K562 (cell line): ENCODE data around the gene KDM2A. TPM values are rescaled to one million over a fixed set of nuclear protein-coding genes. Genes with fewer than 3 reads are reported as not detected.

ENCODE experiments used
- KAT8 ChIP-seq: fragments of 450-650 bp; IDR thresholded peaks from 2 replicates; pipeline ENCODE4 v1.6.1; 2016; ENCODE audit warnings: low read depth, mild to moderate bottlenecking
- KHSRP ChIP-seq: fragments of 450-650 bp; IDR thresholded peaks from 2 replicates; pipeline ENCODE4 v1.6.1; 2017
- NEUROD1 ChIP-seq: fragments of 150-350 bp; IDR thresholded peaks from 2 replicates; pipeline ENCODE4 v1.6.1; 2014; ENCODE audit warnings: borderline replicate concordance, low read length, low read depth; ENCODE audit not compliant: partially characterized antibody
- PRPF4 ChIP-seq: fragments of 200-400 bp; formaldehyde crosslinking; IDR thresholded peaks from one replicate; pipeline ENCODE4 v1.6.1; 2017; ENCODE audit warnings: low read length, low read depth, mild to moderate bottlenecking; ENCODE audit not compliant: insufficient read depth, poor library complexity, severe bottlenecking
- SREBF2 ChIP-seq: sonication (generic); formaldehyde crosslinking; IDR thresholded peaks from 2 replicates; pipeline ENCODE4 v1.4.0; 2020; ENCODE audit warnings: mild to moderate bottlenecking, missing genetic modification reagents
- ZNF277 ChIP-seq: fragments of 250-450 bp; sonication (Bioruptor Pico); IDR thresholded peaks from 2 replicates; pipeline ENCODE4 v1.8.0; 2022; ENCODE audit warnings: inconsistent platforms, mild to moderate bottlenecking, moderate library complexity, borderline replicate concordance
- ZNF551 ChIP-seq: fragments of 250-450 bp; sonication (Bioruptor Pico); IDR thresholded peaks from 2 replicates; pipeline ENCODE4 v1.5.0; 2021; ENCODE audit warnings: mild to moderate bottlenecking, moderate library complexity
- polyA plus RNA-seq, 8 experiments: library from polyadenylated mRNA; depleted of rRNA in 4 of 8; stranded (reverse) in 5 of 8; unstranded in 3 of 8; fragments of >200 nt; fragmentation: Nextera tagmentation in 2 of 8; fragmentation: Illumina TruSeq in 1 of 8; extraction: Ambion mirVana in 2 of 8; extraction: Trizol in 1 of 8; gene quantifications; 2 replicates each; pipeline versions ENCODE4 v1.2.1 to v1.2.3, GENCODE V29; 2011 to 2014; ENCODE audit warnings: inconsistent platforms in 1 of 8, missing spikeins in 1 of 8
- total RNA-seq, 7 experiments: library from RNA; depleted of rRNA in 6 of 7; stranded (reverse); fragments of >200 nt in 6 of 7; fragmentation: Illumina TruSeq in 2 of 7; extraction: Trizol in 2 of 7; gene quantifications; 2 replicates each; pipeline versions ENCODE4 v1.2.1 to v1.2.3, GENCODE V29; 2011 to 2021; ENCODE audit warnings: low replicate concordance in 1 of 7
- TF ChIP-seq, protein P1 (sequence below), 2 experiments: fragments of 450-650 bp in 1 of 2; sonication (generic) in 1 of 2; formaldehyde crosslinking in 1 of 2; IDR thresholded peaks; 2 replicates each; pipeline versions ENCODE4 v1.7.1 to v1.9.0; 2016 to 2022; ENCODE audit warnings: inconsistent platforms in 1 of 2, mild to moderate bottlenecking in 1 of 2, missing genetic modification reagents in 1 of 2
- TF ChIP-seq, protein P2 (sequence below): IDR thresholded peaks from 2 replicates; pipeline ENCODE4 v1.6.1; 2012; ENCODE audit warnings: low read depth, low read length, improper control_type of control experiment, borderline replicate concordance
- TF ChIP-seq, protein P3 (sequence below), 2 experiments: IDR thresholded peaks in 1 of 2; conservative IDR thresholded peaks in 1 of 2; 2 replicates each; pipeline ENCODE4 v1.6.1; 2016; ENCODE audit warnings: low read depth in 2 of 2, mild to moderate bottlenecking in 1 of 2, missing compliant biosample characterization in 1 of 2, missing genetic modification characterization in 1 of 2, moderate library complexity in 1 of 2

KDM2A gene
- total and polyA plus RNA-seq, 9 of the 15 experiments (the other 6 are each of a cell fraction or from before 2014, with no cell fraction given): 5.0 to 39.3 (median 21.3) TPM

DNA sequence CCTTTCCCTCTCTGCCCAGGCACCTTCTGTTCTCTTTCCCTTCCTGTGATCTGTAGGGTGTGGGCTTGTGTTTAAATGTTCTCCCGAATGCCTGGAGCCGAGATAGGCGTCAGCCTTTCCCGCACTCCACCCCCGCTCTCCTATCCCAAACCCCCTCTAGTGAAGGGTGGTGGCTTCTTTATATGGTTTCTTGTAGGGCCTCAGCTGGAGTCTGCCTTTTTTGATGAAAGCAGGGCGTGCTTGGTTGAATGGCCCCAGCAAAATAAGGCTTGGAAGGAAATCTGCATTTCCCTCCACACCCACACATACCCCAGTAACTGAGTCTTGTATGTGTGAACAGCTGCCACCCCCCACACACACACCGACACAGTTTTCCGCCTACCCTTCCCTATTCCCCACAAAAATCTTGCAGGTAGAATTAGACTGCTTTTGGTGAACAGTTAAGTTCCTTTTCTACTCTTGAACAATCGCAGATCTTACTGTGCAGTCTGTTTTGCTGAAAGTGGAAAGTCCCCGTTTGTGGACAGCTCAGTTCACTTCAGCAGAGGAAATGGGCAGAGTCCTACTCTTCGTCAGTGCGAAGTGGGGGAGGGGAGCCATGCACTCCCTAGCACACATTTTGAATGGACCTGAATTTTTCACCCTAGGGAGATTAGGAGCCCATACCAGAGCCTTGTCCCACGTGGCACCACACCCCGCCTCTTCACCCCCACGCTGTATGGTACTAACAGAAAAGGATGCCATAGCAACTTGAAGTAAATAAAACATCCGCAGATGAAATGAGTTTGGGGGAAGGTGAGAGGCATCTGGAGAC is 121.7 kb downstream of the KDM2A start (continued):
- TF ChIP-seq, protein P1, sequence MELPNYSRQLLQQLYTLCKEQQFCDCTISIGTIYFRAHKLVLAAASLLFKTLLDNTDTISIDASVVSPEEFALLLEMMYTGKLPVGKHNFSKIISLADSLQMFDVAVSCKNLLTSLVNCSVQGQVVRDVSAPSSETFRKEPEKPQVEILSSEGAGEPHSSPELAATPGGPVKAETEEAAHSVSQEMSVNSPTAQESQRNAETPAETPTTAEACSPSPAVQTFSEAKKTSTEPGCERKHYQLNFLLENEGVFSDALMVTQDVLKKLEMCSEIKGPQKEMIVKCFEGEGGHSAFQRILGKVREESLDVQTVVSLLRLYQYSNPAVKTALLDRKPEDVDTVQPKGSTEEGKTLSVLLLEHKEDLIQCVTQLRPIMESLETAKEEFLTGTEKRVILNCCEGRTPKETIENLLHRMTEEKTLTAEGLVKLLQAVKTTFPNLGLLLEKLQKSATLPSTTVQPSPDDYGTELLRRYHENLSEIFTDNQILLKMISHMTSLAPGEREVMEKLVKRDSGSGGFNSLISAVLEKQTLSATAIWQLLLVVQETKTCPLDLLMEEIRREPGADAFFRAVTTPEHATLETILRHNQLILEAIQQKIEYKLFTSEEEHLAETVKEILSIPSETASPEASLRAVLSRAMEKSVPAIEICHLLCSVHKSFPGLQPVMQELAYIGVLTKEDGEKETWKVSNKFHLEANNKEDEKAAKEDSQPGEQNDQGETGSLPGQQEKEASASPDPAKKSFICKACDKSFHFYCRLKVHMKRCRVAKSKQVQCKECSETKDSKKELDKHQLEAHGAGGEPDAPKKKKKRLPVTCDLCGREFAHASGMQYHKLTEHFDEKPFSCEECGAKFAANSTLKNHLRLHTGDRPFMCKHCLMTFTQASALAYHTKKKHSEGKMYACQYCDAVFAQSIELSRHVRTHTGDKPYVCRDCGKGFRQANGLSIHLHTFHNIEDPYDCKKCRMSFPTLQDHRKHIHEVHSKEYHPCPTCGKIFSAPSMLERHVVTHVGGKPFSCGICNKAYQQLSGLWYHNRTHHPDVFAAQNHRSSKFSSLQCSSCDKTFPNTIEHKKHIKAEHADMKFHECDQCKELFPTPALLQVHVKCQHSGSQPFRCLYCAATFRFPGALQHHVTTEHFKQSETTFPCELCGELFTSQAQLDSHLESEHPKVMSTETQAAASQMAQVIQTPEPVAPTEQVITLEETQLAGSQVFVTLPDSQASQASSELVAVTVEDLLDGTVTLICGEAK (IDR thresholded peaks at IDR 0.05): no peak
- TF ChIP-seq, protein P1 (CRISPR knock-in tag; IDR thresholded peaks at IDR 0.05): no peak
- TF ChIP-seq, protein P2, sequence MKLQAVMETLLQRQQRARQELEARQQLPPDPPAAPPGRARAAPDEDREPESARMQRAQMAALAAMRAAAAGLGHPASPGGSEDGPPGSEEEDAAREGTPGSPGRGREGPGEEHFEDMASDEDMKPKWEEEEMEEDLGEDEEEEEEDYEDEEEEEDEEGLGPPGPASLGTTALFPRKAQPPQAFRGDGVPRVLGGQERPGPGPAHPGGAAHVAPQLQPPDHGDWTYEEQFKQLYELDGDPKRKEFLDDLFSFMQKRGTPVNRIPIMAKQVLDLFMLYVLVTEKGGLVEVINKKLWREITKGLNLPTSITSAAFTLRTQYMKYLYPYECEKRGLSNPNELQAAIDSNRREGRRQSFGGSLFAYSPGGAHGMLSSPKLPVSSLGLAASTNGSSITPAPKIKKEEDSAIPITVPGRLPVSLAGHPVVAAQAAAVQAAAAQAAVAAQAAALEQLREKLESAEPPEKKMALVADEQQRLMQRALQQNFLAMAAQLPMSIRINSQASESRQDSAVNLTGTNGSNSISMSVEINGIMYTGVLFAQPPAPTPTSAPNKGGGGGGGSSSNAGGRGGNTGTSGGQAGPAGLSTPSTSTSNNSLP: no peak
- no peak for TF ChIP-seq SREBF2 (CRISPR knock-in tag)
- TF ChIP-seq ZNF551 (CRISPR knock-in tag): no peak
- TF ChIP-seq ZNF277 (CRISPR knock-in tag): no peak
- TF ChIP-seq KAT8: no peak
- no peak for TF ChIP-seq PRPF4
- no peak for TF ChIP-seq KHSRP
- TF ChIP-seq, protein P3, sequence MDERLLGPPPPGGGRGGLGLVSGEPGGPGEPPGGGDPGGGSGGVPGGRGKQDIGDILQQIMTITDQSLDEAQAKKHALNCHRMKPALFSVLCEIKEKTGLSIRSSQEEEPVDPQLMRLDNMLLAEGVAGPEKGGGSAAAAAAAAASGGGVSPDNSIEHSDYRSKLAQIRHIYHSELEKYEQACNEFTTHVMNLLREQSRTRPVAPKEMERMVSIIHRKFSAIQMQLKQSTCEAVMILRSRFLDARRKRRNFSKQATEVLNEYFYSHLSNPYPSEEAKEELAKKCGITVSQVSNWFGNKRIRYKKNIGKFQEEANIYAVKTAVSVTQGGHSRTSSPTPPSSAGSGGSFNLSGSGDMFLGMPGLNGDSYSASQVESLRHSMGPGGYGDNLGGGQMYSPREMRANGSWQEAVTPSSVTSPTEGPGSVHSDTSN (CRISPR knock-in tag; IDR thresholded peaks at IDR 0.05; ENCODE audit: low read depth): no peak
- TF ChIP-seq, protein P3 (tag; conservative IDR thresholded peaks at IDR 0.05; ENCODE audit: low read depth): no peak
- no peak for TF ChIP-seq NEUROD1
